ENCODE data around the gene NUDT7. TPM values are rescaled to one million over a fixed set of nuclear protein-coding genes. Genes with fewer than 3 reads are reported as not detected.

Gene NUDT7
- 7.6 and 9.4 TPM in 2 replicates for total RNA-seq

GRCh38 chr16:77722309-77723107 is at the start of gene NUDT7:
Gene NUDT7 (plus strand): TSS chr16:77722514. CDS start chr16:77722583, 69 bp downstream.

GRCh38 chr16:77788181-77789084 is 66.1 kb downstream of the NUDT7 start, which contains the start of gene VAT1L:
Gene VAT1L (plus strand): TSS chr16:77788564. CDS start chr16:77788683, 119 bp downstream.

Other genes with a start within 250 kb of the NUDT7 start
- gene VAT1L, start 66.0 kb downstream of the NUDT7 start, total RNA-seq: not detected in 2 replicates

Data from hair follicular keratinocyte (primary cell).